Smooth muscle cell (in vitro differentiated cells): ENCODE data around the gene DHX30. TPM values are rescaled to one million over a fixed set of nuclear protein-coding genes. Genes with fewer than 3 reads are reported as not detected.

Source experiments
- DNase-seq: peaks from one replicate; lab custom pipeline; 2025; ENCODE audit not compliant: unreplicated experiment; lab: John Stamatoyannopoulos, UW
- H2AFZ ChIP-seq: fragments of 200-600 bp; sonication (generic); 2 replicates; pipeline ENCODE4 v1.6.0; 2016; ENCODE audit warnings: antibody characterized with exemption, low read depth, mild to moderate bottlenecking
- H3F3A ChIP-seq: fragments of 200-600 bp; sonication (generic); 2 replicates; pipeline ENCODE4 v1.6.0; 2017; ENCODE audit warnings: antibody characterized with exemption, low read depth
- H3K27ac ChIP-seq: fragments of 200-600 bp; sonication (generic); 2 replicates; pipeline ENCODE4 v1.5.1; 2016; ENCODE audit warnings: low read depth, mild to moderate bottlenecking
- H3K27me3 ChIP-seq: fragments of 200-600 bp; sonication (generic); 2 replicates; pipeline ENCODE4 v1.6.1; 2016; ENCODE audit warnings: low read depth, mild to moderate bottlenecking
- H3K36me3 ChIP-seq: fragments of 200-600 bp; sonication (generic); 2 replicates; pipeline ENCODE4 v1.5.1; 2016; ENCODE audit warnings: low read depth
- H3K4me1 ChIP-seq: fragments of 200-600 bp; sonication (generic); 2 replicates; pipeline ENCODE4 v1.5.1; 2016; ENCODE audit warnings: low read depth
- H3K4me2 ChIP-seq: fragments of 200-600 bp; sonication (generic); 2 replicates; pipeline ENCODE4 v1.6.0; 2016; ENCODE audit warnings: mild to moderate bottlenecking
- H3K4me3 ChIP-seq: fragments of 200-600 bp; sonication (generic); 2 replicates; pipeline ENCODE4 v1.5.1; 2016; ENCODE audit warnings: mild to moderate bottlenecking
- H3K79me2 ChIP-seq: fragments of 200-600 bp; sonication (generic); 2 replicates; pipeline ENCODE4 v1.6.0; 2016; ENCODE audit warnings: low read depth, mild to moderate bottlenecking
- H3K9ac ChIP-seq: fragments of 200-600 bp; sonication (generic); 2 replicates; pipeline ENCODE4 v1.6.0; 2016; ENCODE audit warnings: low read depth
- H3K9me3 ChIP-seq: fragments of 200-600 bp; sonication (generic); replicated peaks from 2 replicates; pipeline ENCODE4 v1.5.1; 2016; ENCODE audit warnings: low read depth
- H4K20me1 ChIP-seq: fragments of 200-600 bp; sonication (generic); 2 replicates; pipeline ENCODE4 v1.6.0; 2016; ENCODE audit warnings: low read depth
- WGBS: methylation state at CpG from one replicate; pipeline ENCODE4 v1.1.7; 2016; ENCODE audit warnings: low lambda C conversion rate; 5-methylcytosine and 5-hydroxymethylcytosine counted together
- polyA plus RNA-seq: library from polyadenylated mRNA; unstranded; fragments of >200 nt; fragmentation: Nextera tagmentation; extraction: Ambion mirVana; gene quantifications from 2 replicates; pipeline ENCODE4 v1.2.1, GENCODE V29; 2016
- total RNA-seq: library from RNA; depleted of rRNA; stranded (reverse); fragments of >200 nt; gene quantifications from 2 replicates; pipeline ENCODE4 v1.2.3, GENCODE V29; 2014
- TF ChIP-seq, protein P1 (sequence below): fragments of 200-600 bp; sonication (generic); IDR thresholded peaks from 2 replicates; pipeline ENCODE4 v1.5.1; 2017; ENCODE audit warnings: borderline replicate concordance, mild to moderate bottlenecking, antibody characterized with exemption; ENCODE audit not compliant: insufficient read depth, poor library complexity, severe bottlenecking

Gene DHX30
- total and polyA plus RNA-seq, 2 experiments from 2014 or later, result 35.9 to 51.6 TPM

DNA sequence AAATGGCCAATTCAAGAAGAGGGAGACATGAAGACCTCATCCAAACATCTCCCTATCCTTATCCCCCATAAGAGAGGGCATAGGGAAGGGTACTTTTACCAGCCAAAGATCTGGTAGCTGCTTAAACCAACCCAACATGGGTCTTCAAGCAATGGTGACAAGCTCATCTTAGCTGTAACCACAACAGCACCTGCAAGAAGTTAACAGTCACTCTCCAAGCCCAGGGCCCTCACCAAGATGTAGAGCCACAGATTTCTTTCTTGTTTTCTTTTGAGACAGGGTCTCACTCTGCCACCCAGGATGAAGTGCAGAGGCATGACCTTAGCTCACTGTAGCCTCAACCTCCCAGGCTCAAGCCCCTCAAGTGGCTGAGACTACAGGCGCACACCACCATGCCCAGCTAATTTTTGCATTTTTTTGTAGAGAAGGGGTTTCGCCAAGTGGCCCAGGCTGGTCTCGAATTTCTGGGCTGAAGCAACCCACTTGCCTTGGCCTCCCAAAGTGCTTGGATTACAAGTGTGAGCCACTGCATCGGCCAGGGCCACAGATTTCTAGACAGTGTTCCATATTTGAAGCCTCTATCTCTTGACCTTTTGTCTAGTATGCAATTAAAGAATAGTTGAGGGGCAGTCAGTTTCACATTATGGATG lies 57.1 kb downstream of the DHX30 start:
- Histone ChIP-seq H3K4me1 (no peaks in the 10 kb centered on the region), H3K9me3 (no peaks in the 10 kb centered on the region), H3F3A (peaks cover 8% of the 10 kb centered on the region), H2AFZ (no peak overlapping the region), H3K4me3 (no peak overlapping the region), H3K27me3 (no peaks in the 10 kb centered on the region), H3K36me3 (peaks cover 7% of the 10 kb centered on the region), H4K20me1 (peaks cover 19% of the 10 kb centered on the region), H3K79me2 (no peaks in the 10 kb centered on the region), H3K9ac (no peak overlapping the region), H3K4me2 (no peak overlapping the region), H3K27ac (no peak overlapping the region)
- no peak for DNase-seq
- WGBS, result 96% methylated on average over 4 of the region's 4 CpGs
- TF ChIP-seq, protein P1, sequence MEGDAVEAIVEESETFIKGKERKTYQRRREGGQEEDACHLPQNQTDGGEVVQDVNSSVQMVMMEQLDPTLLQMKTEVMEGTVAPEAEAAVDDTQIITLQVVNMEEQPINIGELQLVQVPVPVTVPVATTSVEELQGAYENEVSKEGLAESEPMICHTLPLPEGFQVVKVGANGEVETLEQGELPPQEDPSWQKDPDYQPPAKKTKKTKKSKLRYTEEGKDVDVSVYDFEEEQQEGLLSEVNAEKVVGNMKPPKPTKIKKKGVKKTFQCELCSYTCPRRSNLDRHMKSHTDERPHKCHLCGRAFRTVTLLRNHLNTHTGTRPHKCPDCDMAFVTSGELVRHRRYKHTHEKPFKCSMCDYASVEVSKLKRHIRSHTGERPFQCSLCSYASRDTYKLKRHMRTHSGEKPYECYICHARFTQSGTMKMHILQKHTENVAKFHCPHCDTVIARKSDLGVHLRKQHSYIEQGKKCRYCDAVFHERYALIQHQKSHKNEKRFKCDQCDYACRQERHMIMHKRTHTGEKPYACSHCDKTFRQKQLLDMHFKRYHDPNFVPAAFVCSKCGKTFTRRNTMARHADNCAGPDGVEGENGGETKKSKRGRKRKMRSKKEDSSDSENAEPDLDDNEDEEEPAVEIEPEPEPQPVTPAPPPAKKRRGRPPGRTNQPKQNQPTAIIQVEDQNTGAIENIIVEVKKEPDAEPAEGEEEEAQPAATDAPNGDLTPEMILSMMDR, result no peak

GRCh38 chr3:47863391-47864128 lies 60.6 kb downstream of the DHX30 start:
- Histone ChIP-seq H3K9me3 (no peaks in the 10 kb centered on the region), H3K9ac (no peak overlapping the region), H3K4me2 (no peak overlapping the region), H3K27me3 (no peaks in the 10 kb centered on the region), H3K27ac (no peak overlapping the region), H3F3A (no peaks in the 10 kb centered on the region), H3K4me3 (no peak overlapping the region), H2AFZ (no peak overlapping the region), H3K36me3 (peaks cover 9% of the 10 kb centered on the region), H3K4me1 (no peaks in the 10 kb centered on the region), H3K79me2 (no peaks in the 10 kb centered on the region), H4K20me1 (peaks cover 13% of the 10 kb centered on the region)
- TF ChIP-seq, protein P1, result no peak
- 92% methylated on average over 12 of the region's 12 CpGs for WGBS
- DNase-seq, result no peak

DNA sequence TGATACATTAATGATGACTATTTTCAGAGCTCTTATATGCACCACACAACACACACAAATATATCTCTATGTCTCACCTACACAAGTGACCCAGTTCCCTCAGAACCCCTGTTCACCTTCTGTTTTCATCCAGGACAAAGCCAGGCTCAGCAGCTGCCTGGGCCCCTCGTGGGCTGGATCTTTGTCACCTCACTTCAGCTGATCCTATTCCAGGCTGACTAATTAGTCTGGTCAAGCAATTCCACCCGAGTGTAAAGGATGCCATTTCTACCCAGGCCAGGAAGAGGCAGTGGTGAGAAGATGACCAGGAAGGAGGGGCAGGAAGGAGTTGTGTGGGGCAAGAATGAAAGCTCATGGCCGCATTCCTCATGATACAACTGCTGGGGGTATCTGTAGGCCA lies 62.3 kb downstream of the DHX30 start:
- H3K27ac ChIP-seq, result no peak overlapping the region
- no peaks in the 10 kb centered on the region for H3K9me3 ChIP-seq
- 82% methylated on average over 3 of the region's 3 CpGs for WGBS
- H2AFZ ChIP-seq, result no peak overlapping the region
- H3K27me3 ChIP-seq, result no peaks in the 10 kb centered on the region
- no peaks in the 10 kb centered on the region for H3K79me2 ChIP-seq
- H3K36me3 ChIP-seq, result peaks cover 6% of the 10 kb centered on the region
- no peak overlapping the region for H3K4me3 ChIP-seq
- DNase-seq, result no peak
- peaks cover 13% of the 10 kb centered on the region for H4K20me1 ChIP-seq
- H3K9ac ChIP-seq, result no peak overlapping the region
- H3K4me2 ChIP-seq, result no peak overlapping the region
- no peaks in the 10 kb centered on the region for H3K4me1 ChIP-seq
- TF ChIP-seq, protein P1, result no peak
- no peaks in the 10 kb centered on the region for H3F3A ChIP-seq
